Amniotic epithelial cell (primary cell): ENCODE data around the gene NR3C1.

ENCODE experiments used
- DNase-seq: peaks from one replicate; pipeline ENCODE4 v3.0.0-alpha.2; 2010; ENCODE audit warnings: low read depth

Gene NR3C1

DNA sequence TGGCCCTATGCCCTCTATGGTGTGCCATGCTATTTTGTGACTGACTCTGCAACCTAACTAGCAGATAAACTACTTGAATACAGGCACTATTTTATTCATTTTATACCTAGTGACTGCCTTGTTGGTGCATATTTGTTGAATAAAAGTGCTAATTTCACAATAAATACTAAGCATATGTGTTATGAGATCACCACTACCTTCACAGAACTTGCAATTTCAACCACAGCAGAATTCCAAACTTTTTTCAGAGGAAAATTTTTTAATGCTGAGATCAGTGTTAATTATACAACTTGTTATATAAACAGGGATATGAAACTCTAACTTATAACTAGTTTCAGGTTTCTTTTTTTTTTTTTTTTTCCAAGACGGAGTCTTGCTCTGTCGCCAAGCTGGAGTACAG lies 94.8 kb downstream of the NR3C1 start:
- DNase-seq: peak; percentile 48

DNA sequence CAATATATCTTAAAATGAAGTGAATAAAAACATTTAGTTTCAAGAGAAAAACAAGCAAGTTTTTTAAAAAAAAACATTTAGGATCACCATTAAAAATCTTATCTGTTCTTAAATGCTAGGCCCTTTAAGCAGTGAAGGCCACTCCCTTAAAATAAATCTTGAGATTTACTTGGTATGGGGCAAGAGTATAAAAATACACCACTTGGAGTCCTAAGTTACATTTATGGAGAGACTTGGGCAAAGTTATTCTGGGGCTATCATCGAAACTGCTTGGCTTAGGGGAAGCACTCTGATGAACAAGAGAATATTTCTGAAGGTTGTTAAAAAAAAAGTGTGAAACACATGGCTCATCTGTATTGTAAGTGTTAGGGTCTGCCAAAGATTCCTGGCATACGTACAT lies 97.4 kb downstream of the NR3C1 start:
- no peak for DNase-seq

DNA sequence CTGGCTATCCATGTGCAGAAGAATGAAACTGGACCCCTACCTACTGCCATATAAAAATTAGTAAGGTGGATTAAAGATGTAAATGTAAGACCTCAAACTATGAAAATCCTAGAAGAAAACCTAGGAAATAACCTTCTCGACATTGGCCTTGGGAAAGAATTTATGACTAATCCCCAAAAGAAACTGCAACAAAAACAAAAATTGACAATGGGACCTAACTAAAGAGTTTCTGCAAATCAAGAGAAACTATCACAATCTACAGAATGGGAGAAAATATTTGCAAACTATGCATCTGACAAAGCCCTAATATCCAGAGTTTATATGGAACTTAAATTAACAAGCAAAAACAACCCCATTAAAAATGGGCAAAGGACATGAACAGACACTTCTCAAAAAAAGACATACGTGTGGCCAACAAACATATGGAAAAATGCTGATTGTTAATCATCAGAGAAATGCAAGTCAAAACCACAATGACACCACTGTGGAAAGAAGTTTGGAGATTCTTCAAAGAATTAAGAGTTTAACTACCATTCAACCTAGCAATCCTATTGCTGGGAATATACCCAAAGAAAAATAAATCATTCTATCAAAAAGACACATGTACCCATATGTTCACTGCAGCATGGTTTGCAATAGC lies 98.5 kb downstream of the NR3C1 start:
- no peak for DNase-seq

DNA sequence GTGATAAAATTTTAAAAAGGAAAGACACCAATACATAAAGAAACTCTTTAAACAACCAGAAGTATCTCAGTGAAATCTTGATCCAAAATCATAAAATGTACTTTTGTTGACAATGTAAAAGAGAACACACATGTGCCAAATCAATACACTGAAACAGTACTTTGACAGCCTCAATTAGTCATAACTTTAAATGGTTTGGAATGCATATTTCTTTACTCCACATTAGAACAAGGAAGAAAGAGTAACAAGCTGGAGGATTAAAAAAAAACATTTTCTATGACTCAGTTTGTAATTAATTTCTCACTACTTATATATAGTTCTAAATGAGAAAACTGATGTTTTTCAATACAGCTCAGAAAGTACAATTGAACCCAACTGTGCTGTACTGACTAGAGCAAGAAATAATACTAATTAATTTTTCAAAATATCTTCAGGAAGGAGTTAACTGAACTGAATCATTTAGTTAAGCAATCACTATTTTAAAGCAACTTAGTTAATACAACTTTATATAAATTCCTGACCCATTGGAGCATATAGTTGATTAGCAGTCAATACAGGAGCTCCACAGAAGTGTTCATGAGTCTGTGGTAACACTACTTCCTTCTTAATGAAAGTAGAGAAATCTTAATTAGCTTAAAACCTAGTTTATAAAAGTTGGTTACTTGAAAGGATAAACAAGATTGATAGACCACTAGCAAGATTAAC lies 101.0 kb downstream of the NR3C1 start:
- no peak for DNase-seq

DNA sequence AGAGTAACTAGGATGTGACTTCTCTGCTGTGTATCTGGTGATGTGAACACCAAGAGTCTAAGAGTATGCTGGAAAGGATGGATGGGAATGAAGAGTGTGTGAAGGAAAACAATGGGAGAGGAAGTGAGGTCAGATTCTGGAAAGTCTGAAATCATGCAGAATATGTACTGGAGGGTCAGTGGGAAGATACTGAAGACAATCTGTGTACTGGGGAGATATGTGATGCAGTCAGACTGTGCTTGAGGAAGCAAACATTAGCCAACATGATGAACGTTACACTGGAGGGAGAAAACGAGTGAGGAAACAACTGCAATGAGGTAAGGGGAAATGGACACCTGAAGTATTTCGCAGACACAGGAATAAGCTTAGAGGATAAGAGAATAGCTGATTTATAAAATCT lies 105.7 kb downstream of the NR3C1 start:
- peak; percentile 56 for DNase-seq

GRCh38 chr5:143290125-143290524 lies 113.4 kb downstream of the NR3C1 start:
- no peak for DNase-seq

- no peak for DNase-seq
These were observed 119.0 kb downstream of the NR3C1 start for GRCh38 chr5:143284521-143284920.

- DNase-seq: no peak
These were observed 119.5 kb downstream of the NR3C1 start for GRCh38 chr5:143284002-143284401.

GRCh38 chr5:143281226-143281625 lies 122.3 kb downstream of the NR3C1 start:
- no peak for DNase-seq

DNA sequence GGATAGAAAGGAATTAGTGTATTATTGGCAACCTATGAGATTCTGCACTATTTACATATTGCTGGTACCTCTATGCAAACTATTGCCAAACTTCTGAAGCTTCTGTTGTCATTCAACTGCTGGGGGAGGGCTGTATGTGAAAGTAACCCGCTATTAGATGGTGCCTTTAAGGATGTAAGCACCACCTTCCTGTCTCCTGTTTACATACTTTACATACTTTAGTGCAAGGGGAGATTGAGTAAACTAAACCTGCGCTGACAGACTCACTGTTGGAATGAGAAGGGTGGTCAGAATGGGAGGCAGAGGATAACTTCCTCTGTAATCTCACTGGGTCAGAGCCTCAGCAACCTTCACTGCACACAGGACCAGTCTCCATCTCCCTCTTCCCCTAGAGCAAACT lies 123.8 kb downstream of the NR3C1 start:
- peak; percentile 74 for DNase-seq

- no peak for DNase-seq
These were observed 126.0 kb downstream of the NR3C1 start for GRCh38 chr5:143277536-143277935.

DNA sequence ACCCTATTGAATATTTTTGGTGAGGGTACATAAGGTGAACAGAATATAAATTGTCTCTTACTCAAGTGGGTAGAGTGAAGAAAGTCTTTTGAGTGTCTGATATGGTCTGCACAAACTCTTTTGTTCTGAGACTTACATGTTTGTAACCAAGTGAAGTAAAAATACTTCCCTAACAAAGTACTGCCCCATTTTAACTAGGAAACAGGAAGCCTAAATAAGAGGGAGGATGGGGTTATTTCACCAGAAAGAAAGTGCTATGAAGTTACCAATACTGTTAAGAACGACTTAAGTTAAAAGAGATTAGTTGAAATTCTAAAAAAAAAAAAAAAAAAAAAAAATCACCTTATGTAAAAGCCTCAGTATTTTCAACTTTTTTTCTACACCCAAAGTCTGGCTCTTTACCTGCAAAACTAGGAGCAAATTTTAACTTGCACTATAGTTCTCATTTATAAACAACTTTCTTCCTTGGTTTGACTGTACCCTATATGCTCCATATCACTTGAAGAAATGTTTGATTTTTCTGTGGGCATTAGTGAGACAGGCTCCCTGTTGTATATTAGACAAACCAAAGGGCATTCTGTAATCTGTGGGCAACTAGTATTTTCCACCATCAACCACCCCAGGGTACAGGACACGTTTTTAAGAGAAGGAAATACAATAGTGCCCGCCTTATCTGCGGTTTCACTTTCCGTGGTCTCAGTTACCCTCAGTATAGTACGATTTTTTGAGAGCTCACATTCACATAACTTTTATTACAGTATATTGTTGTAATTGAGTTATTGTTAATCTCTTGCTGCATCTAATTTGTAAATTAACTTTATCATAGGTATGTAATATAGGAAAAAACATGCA lies 127.7 kb downstream of the NR3C1 start:
- no peak for DNase-seq

- DNase-seq: peak; percentile 6
These were observed 128.5 kb downstream of the NR3C1 start for GRCh38 chr5:143274952-143275351.

- DNase-seq: no peak
These were observed 132.1 kb downstream of the NR3C1 start for GRCh38 chr5:143271431-143271830.

- no peak for DNase-seq
These were observed 135.1 kb downstream of the NR3C1 start for GRCh38 chr5:143268388-143268787.

DNA sequence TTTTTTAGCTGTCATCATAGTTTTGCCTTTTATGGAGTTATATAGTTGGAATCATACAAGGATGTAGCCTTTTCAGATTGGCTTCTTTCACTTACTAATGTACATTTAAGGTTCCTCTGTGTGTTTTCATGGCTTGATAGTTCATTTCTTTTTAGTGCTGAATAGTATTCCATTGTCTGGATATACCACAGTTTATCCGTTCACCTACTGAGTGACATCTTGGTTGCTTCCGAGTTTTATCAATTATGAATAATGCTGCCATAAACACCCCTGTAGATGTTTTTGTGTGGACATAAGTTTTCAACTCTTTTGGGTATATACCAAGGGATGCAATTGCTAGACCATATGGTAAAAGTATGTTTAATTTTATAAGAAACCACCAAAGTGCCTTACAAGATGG lies 136.3 kb downstream of the NR3C1 start:
- no peak for DNase-seq

GRCh38 chr5:143265995-143266394 lies 137.5 kb downstream of the NR3C1 start:
- no peak for DNase-seq

DNA sequence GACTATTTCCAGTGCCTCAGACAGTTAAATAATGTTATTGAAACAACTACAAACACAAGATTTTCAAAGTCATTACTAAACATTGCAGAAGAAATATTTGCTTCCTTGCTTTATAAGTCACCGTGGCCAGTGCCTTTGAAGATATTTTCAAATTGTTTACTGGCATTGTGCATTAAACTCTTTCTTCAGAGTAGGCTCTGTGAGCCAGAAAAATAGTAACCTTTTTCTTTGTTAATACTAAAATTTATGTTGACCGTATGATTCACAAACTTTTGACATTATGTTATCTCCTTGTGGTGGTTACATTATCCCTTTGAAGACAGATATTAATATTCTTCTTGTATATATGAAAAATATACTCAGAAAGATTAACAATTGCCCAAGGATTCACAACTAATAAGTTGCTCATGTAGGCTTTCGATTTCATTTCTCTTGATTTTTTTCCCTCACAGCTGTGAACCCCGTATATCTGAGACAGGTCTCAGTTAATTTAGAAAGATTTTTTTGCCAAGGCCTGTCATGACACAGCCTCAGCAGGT lies 140.1 kb downstream of the NR3C1 start:
- peak; percentile 81 for DNase-seq

DNA sequence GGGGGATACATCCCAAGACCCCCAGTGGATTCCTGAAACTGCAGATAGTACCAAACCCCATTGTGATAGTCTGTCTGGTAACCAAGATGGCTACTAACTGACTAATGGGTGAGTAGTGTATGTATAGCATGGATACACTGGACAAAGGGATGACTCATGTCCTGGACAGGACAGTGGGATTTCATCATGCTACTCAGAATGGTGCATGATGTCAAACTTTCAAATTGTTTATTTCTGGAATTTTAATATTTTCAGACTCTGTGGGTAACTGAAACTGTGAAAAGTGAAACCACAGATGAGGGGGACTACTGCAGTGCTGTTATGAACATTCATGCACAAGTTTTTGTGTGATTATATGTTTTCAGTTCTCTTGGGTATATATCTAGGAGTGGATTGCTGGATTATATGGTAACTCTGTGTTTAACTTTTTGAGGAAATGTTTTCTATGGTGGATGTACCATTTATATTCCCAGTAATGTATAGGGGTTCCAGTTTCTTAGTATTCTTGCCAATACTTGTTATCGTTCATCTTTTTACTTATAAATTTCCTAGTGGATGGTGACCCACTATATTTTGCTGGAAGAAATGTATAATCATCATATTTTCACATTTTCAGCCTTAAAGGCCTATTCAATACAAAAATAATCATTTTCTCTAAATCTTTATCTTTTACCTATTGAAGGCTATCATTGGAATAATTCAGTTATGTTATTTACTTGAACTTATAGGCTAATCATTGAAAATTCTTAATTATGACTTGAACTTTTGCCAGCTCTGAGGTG lies 140.9 kb downstream of the NR3C1 start:
- DNase-seq: peak; percentile 93

GRCh38 chr5:143261748-143262392 lies 141.6 kb downstream of the NR3C1 start:
- peak; percentile 82 for DNase-seq

- no peak for DNase-seq
These were observed 144.3 kb downstream of the NR3C1 start for GRCh38 chr5:143259254-143259605.
